NCI-H2029 treated with DMSO at 0.1 percent for 48 hours (cell line): Measurements from ENCODE around the gene AHNAK2.

Experiments
- DNase-seq: peaks from one replicate; lab custom pipeline; 2025; lab: John Stamatoyannopoulos, UW

AHNAK2 gene

DNA sequence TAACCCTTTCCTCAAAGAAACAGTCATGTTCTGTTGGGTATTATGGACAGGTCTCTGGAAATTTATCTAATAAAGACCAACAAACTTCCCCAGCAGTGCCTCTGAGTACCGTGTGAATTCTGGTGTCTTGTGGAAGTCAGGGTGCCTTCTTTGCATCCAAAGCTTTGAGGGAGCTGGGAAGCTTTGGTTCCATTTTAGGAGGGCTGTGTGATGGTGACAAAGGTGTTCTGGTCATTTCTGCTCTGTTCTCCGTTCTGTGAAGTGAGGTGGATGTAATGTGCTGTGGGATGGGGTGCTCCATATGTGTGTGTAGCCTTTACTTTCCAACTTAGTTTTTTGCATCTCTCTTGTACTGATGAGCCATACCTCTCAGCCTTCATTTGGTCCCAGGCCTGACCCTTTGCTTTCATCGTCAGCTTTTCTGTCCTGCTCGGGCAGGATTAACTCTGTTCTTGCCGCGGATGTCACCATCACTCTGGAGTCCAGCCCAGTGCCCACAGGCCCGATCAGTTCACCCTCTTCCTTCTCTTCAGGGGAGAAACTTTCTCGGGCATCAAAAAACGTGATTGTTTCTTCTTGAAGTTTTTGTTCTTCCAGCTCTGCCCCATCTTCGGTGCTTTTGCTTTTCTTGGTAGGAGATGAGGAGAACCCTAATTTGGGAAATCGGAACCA lies 40.3 kb downstream of the AHNAK2 start:
- DNase-seq, result no peak

DNA sequence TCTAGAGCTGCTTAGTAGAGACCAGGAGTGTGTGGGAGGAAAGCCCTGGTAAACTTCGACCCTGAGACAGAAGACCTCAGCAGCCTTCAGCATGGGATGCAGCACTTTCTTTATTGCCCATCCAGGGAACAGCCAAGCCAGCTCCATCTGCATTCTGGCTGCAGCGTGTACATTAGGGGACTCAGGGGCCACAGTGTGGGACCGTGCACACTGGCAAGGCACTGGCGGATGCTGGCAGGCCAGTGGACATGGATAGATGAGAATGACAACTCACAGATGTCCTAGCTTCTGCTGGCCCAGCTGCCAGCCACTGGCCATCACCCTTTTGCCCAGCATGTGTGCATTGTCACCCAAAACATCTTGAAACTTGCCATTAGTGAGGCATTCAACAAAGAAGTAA lies 41.0 kb downstream of the AHNAK2 start:
- no peak for DNase-seq

GRCh38 chr14:104936361-104937155 lies 41.6 kb downstream of the AHNAK2 start:
- no peak for DNase-seq

GRCh38 chr14:104935955-104936354 lies 42.2 kb downstream of the AHNAK2 start:
- no peak for DNase-seq

GRCh38 chr14:104935026-104935650 lies 43.0 kb downstream of the AHNAK2 start:
- no peak for DNase-seq

- DNase-seq, result no peak
Measured at GRCh38 chr14:104933746-104934733, 44.1 kb downstream of the AHNAK2 start.

- no peak for DNase-seq
Measured at GRCh38 chr14:104932676-104933631, 45.2 kb downstream of the AHNAK2 start.

DNA sequence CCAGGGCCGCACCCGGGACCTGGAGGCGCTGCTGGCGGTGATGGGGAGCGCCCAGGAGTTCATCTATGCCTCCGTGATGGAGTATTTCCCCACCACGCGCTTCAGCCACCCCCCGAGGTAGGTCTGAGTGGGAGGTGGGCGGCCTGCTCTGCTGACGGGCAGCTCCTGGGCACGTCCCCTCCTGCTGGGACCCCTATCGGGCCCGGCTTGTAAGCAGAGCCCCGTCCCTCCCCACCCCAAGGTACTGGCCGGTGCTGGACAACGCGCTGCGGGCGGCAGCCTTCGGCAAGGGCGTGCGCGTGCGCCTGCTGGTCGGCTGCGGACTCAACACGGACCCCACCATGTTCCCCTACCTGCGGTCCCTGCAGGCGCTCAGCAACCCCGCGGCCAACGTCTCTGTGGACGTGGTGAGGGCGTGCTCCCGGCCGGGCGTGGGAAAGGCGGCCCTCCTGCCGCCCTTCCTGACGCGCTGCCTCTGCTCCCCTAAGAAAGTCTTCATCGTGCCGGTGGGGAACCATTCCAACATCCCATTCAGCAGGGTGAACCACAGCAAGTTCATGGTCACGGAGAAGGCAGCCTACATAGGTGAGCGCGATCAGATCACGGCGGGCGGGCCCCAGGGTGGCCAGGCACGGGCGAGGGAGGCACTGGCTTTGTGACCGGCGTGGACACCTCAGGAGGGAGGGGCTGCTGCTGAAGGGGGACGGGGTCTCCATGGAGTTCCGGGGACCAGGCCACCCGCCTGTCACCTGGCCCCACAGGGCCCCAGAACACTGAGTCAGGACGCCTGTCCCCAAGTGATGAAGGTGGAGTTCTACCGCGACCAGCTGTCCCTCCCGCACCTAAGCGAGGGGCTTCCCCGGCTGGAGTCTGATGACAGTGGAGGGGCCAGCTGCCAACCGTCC lies 46.2 kb downstream of the AHNAK2 start:
- DNase-seq, result no peak

DNA sequence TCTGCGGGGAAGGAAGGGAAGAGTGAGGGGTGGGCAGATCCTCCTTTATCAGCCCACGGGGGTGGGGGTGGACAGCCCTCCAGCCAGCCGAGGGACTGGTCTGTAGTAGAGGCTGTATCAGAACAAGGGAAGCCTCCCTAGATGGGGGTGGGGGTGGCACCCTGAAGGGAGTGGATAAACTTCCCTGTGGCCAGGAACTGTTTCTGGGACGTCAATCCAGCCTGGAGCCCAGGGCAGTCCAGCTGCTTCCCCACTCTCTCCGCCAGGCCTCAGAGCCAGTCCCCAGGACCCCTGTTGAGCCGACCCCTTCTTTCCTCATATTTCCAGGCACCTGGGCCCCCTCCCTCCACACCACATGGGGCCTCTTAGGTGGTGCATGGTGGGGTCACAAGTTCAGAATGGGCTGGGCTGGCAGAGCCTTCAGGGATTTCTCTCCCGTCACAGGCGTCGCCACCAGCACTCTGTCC lies 46.8 kb downstream of the AHNAK2 start:
- no peak for DNase-seq

DNA sequence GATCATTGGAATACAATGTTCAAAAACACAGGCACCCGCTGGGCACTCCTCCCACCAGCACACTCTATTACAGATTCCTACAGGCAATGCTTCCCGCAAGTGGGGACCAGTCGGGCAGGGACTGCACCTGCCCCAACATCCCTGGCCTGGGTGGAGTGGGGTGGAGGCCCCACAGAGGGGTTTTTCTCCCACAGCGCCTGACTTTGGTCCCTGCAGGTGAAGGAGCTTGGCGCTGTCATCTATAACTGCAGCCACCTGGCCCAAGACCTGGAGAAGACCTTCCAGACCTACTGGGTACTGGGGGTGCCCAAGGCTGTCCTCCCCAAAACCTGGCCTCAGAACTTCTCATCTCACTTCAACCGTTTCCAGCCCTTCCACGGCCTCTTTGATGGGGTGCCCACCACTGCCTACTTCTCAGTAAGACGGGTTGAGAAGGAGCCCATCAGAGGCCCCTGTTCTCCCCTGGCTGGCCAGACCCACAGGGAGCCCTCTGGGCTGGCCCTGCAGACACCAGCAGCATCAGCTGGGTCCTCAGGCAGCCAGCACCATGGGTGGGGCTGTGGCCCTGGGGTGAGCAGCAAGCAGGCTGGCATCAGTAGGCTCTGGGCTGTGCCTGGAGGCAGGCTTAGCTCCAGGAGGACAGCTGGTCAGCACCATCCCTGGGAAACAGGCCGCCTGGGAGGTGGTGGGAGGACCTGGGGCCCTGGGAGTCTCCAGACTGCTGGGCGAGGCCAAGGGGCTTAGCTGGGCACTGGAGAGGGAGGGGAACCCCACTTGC lies 47.5 kb downstream of the AHNAK2 start:
- DNase-seq, result no peak

DNA sequence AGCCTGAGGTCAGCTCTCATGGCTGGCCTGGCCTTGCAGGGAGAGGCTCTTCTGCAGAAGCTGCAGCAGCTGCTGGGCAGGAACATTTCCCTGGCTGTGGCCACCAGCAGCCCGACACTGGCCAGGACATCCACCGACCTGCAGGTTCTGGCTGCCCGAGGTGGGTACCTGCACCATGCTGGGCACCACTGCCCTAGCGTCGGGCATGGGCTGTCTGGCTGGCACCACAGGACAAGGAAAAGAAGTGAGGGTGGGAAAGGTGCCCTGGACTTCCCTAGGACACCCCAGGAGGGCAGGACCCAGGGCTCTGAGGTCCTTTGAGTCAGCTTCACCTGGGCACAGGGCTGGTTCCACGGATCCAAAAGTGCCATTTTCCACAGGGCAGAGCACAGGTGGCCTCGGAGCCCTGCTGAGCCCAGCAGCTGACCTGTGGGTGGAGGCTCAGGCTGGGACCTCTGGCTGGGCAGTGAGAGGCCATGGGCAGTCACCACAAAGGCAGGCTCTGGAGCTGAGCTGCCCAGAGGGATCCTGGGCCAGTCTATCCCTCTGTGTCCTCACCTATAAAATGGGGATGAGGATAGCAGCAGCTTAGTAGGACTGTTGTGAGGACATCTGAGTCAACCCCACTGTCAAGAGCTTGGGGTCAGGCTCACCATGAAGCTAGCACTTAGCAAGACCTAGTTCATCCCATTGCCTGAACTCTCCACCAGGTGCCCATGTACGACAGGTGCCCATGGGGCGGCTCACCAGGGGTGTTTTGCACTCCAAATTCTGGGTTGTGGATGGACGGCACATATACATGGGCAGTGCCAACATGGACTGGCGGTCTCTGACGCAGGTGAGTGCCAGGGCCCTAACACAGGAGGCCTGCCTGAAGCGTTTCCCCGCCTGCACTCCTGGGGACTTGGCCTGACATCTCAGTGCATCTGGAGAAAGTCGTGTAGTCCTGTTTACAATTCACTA lies 48.6 kb downstream of the AHNAK2 start:
- no peak for DNase-seq

- DNase-seq, result no peak
Measured at GRCh38 chr14:104928391-104929133, 49.6 kb downstream of the AHNAK2 start.

GRCh38 chr14:104927901-104928300 lies 50.3 kb downstream of the AHNAK2 start:
- DNase-seq, result no peak

DNA sequence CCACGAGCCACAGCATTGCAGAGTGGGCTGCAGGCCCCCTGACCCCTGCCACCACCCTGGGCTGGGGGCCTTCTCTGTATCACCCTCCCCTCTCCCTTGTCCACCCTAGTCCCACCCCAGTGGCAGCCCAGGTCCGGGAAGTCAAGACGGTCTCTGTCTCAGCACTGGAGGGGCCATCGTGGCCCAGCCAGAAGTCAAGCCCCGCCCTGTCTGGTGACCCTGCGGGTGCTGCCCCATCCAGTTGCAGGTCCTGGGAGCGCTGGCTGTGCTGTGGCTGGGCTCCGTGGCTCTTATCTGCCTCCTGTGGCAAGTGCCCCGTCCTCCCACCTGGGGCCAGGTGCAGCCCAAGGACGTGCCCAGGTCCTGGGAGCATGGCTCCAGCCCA lies 50.8 kb downstream of the AHNAK2 start:
- no peak for DNase-seq

- no peak for DNase-seq
Measured at GRCh38 chr14:104926619-104927431, 51.3 kb downstream of the AHNAK2 start.
